ENCODE measurements around the gene TRIM74. TPM values are rescaled to one million over a fixed set of nuclear protein-coding genes. Genes with fewer than 3 reads are reported as not detected.
"Not testable (repeated sequence)": the region's sequence is repeated elsewhere in the genome, so short reads cannot be mapped to it uniquely, and the experiment has no call there.

Gene TRIM74
- total and polyA plus RNA-seq, 9 of the 15 experiments (the other 6 are each of a cell fraction or from before 2014, with no cell fraction given) = not detected

- TF ChIP-seq DEAF1 (CRISPR knock-in tag; IDR thresholded peaks at IDR 0.05) = peak; percentile 52; the same call in 1 of the 2 replicates
- TF ChIP-seq SMC3 (conservative IDR thresholded peaks at IDR 0.05; ENCODE audit: insufficient read depth, low read depth, low read length) = peak; percentile 49
- 0 out of 2 replicates have a peak, but pooled peaks have one; percentile 20 for TF ChIP-seq GATAD2B (IDR thresholded peaks at IDR 0.05; ENCODE audit: borderline replicate concordance)
- TF ChIP-seq ATF1 (CRISPR knock-in tag; IDR thresholded peaks at IDR 0.05) = not testable (repeated sequence)
- peak; percentile 45; the same call in 1 of the 2 replicates for TF ChIP-seq ATF1 (tag; IDR thresholded peaks at IDR 0.05)
Observed at GRCh38 chr7:72914756-72915525, 54.3 kb downstream of the TRIM74 start (continued).

GRCh38 chr7:72913750-72914149 is 55.5 kb downstream of the TRIM74 start:
- ATAC-seq; in situ Hi-C loops (cut with MboI); BruUV-seq (replicated peaks); H3K27ac ChIP-seq (ENCODE audit: extremely low read depth, low read depth, low read length); DNase-seq (ENCODE audit: extremely low read depth in 1 of 4, low spot score in 3 of 4); H3K4me1 ChIP-seq (replicated peaks in 1 of 2; ENCODE audit: control insufficient read depth in 2 of 2, insufficient read depth in 2 of 2, low read length in 2 of 2); H3K9ac ChIP-seq (ENCODE audit: insufficient read depth in 1 of 2, low read depth in 2 of 2, low read length in 2 of 2); H3K9me1 ChIP-seq (ENCODE audit: control insufficient read depth, insufficient read depth, low read length); H3K9me3 ChIP-seq (replicated peaks; ENCODE audit: control insufficient read depth, insufficient read depth, low read depth, low read length); H3K4me2 ChIP-seq (ENCODE audit: insufficient read depth, low read length); H3K4me3 ChIP-seq; intact Hi-C loops (cut with micrococcal nuclease); FAIRE-seq; H3K27me3 ChIP-seq (ENCODE audit: control insufficient read depth in 2 of 2, insufficient read depth in 2 of 2, low read length in 2 of 2); H2AFZ ChIP-seq (ENCODE audit: low read depth, low read length); CTCF ChIA-PET (ENCODE audit: low intra/inter-chr PET ratio): not testable (repeated sequence)
- WGBS (ENCODE audit: insufficient coverage, low coverage, missing lambda C conversion rate) = 79% methylated on average over 10 of the region's 10 CpGs
- H4K20me1 ChIP-seq (replicated peaks; ENCODE audit: control insufficient read depth, insufficient read depth, low read length) = peaks cover 12% of the 10 kb centered on the region; the same call in 1 of the 2 replicates
- H3K79me2 ChIP-seq (ENCODE audit: control insufficient read depth, insufficient read depth, low read length) = peaks cover 50% of the 10 kb centered on the region
- H3K36me3 ChIP-seq (ENCODE audit: control insufficient read depth, insufficient read depth, low read length) = peaks cover 69% of the 10 kb centered on the region
- POLR2A ChIA-PET = interaction anchor here (0.8 kb wide), 1 partner anchor 11 kb away, joined by 4 read pairs; no protein-coding TSS in a partner anchor

- intact Hi-C loops (cut with micrococcal nuclease); DNase-seq (ENCODE audit: extremely low read depth in 1 of 4, low spot score in 3 of 4); ATAC-seq; H3K9me3 ChIP-seq (replicated peaks; ENCODE audit: control insufficient read depth, insufficient read depth, low read depth, low read length); H3K9me1 ChIP-seq (ENCODE audit: control insufficient read depth, insufficient read depth, low read length); H3K4me1 ChIP-seq (replicated peaks in 1 of 2; ENCODE audit: control insufficient read depth in 2 of 2, insufficient read depth in 2 of 2, low read length in 2 of 2); H4K20me1 ChIP-seq (replicated peaks; ENCODE audit: control insufficient read depth, insufficient read depth, low read length); H3K27ac ChIP-seq (ENCODE audit: extremely low read depth, low read depth, low read length); FAIRE-seq; in situ Hi-C loops (cut with MboI); H3K4me3 ChIP-seq; H3K27me3 ChIP-seq (ENCODE audit: control insufficient read depth in 2 of 2, insufficient read depth in 2 of 2, low read length in 2 of 2); H3K9ac ChIP-seq (ENCODE audit: insufficient read depth in 1 of 2, low read depth in 2 of 2, low read length in 2 of 2); POLR2A ChIA-PET; CTCF ChIA-PET (ENCODE audit: low intra/inter-chr PET ratio); H2AFZ ChIP-seq (ENCODE audit: low read depth, low read length); H3K4me2 ChIP-seq (ENCODE audit: insufficient read depth, low read length); BruUV-seq (replicated peaks): not testable (repeated sequence)
- Histone ChIP-seq H3K79me2 (ENCODE audit: control insufficient read depth, insufficient read depth, low read length) (peaks cover 49% of the 10 kb centered on the region), H3K36me3 (ENCODE audit: control insufficient read depth, insufficient read depth, low read length) (peaks cover 74% of the 10 kb centered on the region; the same call in 2 of the 3 replicates)
- WGBS (ENCODE audit: insufficient coverage, low coverage, missing lambda C conversion rate) = 100% methylated on average over 3 of the region's 12 CpGs
Observed at GRCh38 chr7:72911395-72911794, 57.9 kb downstream of the TRIM74 start.

Data from K562 (cell line).